DMS 273 (cell line): ENCODE measurements around the gene NWD2.
"Not testable (repeated sequence)": the region's sequence is repeated elsewhere in the genome, so short reads cannot be mapped to it uniquely, and the experiment has no call there.

Source experiments
- DNase-seq: peaks from one replicate; lab custom pipeline; 2025; ENCODE audit not compliant: unreplicated experiment; lab: John Stamatoyannopoulos, UW

Gene NWD2

DNA sequence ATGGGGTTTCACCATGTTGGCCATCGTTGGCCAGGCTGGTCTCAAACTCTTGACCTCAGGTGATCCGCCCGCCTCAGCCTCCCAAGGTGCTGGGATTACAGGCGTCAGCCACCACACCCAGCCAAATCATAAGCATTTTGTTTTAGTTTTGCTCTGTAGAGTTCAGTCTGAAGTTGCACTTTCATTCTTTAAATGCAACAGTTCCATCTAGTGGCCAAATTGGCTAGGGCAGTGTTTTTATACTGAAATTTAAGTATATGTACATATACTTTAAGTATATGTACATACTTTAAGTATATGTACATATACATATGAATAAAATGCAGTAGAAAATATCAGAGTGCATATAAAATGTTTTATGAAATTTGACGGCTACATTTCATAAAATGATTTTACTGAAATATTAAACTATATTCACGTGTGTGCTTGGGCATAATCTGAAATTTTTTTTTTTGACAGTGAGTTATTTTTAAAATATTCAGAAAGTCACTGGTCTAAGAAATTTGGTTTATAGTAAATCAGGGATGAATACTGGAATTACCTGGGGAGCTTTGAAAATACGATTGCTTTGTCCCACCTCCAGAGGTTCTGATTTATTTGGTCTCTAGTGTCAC lies 145.5 kb downstream of the NWD2 start:
- peak; percentile 79 for DNase-seq

DNA sequence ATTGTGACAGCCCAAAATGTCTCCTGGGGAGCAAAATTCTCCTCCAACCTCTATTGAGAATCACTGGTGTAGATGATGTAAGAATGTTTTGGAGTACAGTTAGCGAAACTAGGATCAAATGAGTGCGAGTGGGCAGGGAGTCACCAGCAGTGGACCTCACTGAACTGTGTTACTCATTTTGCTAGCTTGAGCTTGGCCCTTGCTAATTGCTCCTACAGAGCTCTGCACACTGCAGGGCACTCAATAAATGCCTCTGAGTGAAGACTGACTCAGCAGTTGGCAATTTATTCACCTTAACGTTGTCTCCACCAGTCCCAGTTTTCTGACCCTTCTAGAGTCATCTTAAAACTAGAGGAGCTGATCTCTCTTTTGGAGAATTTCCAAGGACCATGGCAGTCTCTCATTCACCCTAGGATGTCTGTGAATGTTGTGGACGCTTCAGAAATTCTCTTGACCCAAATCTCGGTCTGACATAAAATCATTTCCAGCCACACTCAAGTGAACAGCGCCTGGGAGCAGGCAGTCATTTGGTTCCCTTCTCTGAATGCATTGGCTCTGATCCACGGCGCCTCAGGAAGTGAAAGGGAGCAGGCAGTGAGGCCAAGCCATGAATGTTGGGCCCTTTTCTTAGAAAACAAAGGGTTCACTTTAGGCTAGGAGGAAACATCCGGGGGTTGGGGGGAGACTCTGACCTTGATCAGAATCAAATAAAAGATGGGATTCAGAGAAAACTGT lies 148.1 kb downstream of the NWD2 start:
- no peak for DNase-seq

GRCh38 chr4:37393321-37393720 lies 148.8 kb downstream of the NWD2 start:
- DNase-seq, result no peak

DNA sequence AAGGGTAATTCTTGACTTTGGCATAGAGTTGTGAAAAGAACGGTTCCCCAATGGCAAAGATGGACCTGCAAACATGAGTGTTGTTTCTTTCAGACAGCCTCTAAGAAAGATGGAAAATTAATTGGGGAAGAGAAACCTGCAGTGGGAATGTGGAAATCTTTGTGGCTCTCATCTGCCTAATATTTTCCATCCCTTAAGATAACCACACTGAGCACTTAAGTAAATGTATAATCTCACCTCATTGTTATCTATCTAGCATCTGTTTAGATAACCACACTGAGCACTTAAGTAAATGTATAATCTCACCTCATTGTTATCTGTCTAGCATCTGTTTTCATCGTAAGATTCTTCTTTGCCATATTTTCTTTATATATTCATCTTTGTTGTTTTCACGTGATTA lies 149.3 kb downstream of the NWD2 start:
- no peak for DNase-seq

GRCh38 chr4:37397505-37397904 lies 153.0 kb downstream of the NWD2 start:
- no peak for DNase-seq

- no peak for DNase-seq
Observed at GRCh38 chr4:37400241-37400881, 155.8 kb downstream of the NWD2 start.

GRCh38 chr4:37407938-37408826 lies 163.6 kb downstream of the NWD2 start:
- DNase-seq, result not testable (repeated sequence)

DNA sequence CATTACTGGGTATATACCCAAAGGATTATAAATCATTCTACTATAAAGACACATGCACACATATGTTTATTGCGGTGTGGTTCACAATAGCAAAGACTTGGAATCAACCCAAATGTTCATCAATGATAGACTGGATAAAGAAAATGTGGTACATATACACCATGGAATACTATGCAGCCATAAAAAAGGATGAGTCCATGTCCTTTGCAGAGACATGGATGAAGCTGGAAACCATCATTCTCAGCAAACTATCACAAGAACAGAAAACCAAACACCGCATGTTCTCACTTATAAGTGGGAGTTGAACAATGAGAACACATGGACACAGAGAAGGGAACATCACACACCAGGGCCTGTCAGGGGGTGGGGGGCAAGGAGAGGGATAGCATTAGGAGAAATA lies 169.1 kb downstream of the NWD2 start:
- not testable (repeated sequence) for DNase-seq

DNA sequence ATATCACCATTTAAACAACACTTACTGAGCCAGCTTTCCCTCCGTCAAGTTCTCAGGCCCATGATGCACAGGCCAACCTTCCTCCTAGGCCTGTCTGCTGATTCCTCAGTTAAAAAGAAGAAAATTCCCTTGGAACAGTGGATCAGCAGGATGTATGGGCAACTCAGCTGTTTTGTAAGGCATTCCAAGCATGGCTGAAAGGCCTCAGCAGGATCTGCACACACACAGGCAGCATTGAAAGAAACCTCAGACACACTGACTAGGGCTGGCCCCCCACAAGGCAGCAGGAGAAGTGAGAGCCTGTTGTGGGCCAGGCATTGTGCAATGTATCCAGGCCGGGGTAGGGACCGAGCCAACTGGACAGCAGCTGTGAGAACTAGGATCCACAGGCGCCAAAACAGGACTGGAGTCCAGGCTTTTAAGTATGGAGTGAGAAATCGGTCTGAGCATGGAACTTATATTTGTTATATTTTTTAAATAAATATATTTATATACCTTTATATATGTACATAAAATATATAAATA lies 171.4 kb downstream of the NWD2 start:
- DNase-seq, result no peak

DNA sequence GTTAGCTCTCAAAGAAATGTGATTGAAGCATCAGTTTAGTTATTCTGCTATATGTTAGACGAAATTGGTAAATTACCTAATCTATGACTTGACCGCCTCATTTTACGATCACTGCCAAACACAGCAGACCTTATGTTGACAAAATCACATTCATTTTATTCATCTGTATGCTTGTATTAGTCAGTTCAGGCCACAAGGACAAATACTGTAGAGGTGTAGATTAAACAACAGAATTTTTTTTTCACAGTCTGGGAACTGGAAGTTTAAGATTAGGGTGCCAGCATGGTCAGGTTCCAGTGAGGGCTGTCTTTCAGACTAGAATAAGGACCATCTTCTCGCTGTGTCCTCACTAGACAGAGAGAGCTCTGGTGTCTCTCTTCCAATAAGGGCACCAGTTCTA lies 177.1 kb downstream of the NWD2 start:
- DNase-seq, result no peak

DNA sequence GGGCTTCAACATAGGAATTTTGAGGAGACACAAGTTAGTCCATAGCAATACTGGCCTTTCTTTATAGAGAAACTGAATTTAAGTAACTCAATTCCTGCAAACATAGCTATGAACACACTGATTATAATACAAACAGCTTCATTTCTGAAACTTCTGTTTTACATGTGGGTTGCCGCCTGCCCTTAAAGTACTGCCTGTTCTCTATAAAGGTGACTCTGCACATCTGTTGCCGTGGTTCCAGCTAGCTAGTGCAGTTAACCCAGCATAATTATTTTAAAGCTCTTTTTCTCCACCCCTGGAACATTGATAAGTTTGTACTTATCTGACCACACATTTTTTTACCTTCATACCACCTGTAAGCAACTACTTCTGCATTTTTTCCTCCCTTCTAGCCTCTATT lies 177.6 kb downstream of the NWD2 start:
- DNase-seq, result no peak

GRCh38 chr4:37422638-37423037 lies 178.1 kb downstream of the NWD2 start:
- no peak for DNase-seq

DNA sequence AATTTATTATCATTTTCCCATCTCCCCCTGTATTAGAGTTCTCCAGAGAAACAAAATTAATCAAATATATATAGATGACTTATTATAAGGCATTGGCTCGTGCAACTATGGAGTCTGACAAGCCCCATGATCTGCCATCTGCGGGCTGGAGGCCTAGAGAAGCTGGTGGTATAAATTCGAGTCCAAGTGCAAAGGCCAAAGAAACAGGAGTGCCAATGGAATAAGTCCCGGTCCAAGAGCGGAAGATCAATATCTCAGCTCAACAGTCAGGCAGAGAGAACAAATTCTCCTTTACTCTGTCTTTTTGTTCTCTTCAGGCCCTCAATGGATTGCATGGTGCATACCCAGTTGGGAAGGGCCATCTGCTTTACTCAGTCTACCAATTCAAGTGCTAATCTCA lies 178.8 kb downstream of the NWD2 start:
- no peak for DNase-seq

- DNase-seq, result no peak
Observed at GRCh38 chr4:37424753-37425152, 180.2 kb downstream of the NWD2 start.

GRCh38 chr4:37425857-37426256 lies 181.3 kb downstream of the NWD2 start:
- no peak for DNase-seq

DNA sequence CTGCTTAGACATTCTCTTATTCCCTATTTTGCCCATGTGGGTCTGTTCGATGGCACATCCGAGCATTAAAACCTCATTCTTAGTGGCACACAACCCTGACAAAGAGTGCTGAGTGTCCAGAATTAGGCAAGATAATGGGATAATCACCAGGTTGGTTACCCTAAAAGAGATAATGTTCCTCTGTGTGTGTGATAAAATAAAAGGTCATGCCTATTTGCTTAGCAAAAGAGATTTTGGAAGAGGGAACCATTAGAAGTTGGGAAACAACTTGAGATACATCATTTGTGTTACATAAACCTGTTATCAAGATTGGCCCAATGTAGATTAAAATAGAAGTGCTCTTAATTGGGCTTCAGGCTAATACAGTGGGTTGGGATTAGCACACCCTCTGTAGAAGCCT lies 182.7 kb downstream of the NWD2 start:
- DNase-seq, result no peak

DNA sequence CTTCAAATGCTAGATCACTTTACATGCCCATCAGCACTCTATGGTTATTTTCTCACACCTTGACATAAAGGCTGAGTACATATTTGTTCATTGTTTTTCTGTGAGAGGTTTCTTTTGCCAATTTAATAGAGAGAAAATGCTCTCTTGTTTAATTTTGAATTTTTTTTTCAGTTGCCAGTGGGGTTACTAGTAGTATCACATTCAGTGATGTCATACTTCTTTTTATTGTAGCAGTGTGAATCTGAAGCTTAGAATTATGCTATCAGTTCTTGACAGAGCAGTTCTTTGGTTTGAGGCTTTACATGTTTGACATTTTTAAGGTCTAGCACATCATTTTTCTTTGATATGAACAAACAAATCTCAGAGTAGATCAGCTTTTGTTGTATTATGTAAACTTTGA lies 185.4 kb downstream of the NWD2 start:
- no peak for DNase-seq

DNA sequence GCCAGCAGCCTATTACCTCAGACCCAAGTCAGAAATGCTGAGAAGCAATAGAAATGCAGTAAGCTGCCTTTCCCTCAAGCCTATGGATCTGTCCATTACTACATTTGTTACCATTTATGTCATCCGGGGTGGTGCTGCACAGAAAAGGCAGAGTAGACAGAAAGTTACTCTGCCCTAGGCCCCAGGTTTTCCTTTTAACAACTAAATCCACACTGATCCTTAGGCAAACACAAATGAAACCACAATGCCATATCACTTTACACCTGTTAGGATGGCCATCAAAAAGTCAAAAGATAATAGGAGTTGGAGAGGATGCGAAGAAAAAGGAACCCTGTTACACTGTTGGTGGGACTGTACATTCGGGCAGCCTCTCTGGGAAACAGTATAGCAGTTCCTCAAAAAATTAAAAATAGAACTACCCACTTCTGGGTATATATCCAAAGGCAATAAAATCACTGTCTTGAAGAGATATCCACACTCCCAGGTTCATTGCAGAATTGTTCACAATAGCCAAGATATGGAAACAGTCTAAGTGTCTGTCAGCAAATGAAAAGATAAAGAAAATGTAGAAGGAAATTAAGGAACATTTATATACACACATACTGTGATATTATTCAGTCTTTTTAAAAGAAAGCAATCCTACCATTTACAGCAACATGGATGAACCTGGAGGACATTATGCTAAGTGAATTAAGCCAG lies 186.3 kb downstream of the NWD2 start:
- DNase-seq, result no peak

- DNase-seq, result no peak
Observed at GRCh38 chr4:37431417-37431743, 186.8 kb downstream of the NWD2 start.

GRCh38 chr4:37434469-37434868 lies 189.9 kb downstream of the NWD2 start:
- peak; percentile 6 for DNase-seq

DNA sequence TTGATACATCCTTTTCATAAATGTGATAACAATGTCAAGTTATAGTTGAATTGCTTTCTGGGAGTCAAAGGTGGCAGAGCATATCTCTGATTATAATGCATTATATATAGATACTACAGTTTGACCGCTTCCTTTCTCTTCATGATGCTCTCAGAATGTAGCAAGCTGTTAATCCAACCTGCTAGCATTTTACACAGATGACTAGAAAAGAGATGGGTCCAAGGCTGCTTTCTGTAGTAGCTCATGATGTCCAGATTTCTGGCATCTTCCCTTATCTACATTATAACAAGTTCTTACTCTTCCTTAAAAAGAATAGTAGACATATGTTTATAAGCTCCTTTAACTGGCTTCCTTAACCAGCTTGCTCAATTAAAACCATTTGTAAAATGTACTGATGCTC lies 192.0 kb downstream of the NWD2 start:
- no peak for DNase-seq
